GM18861 (cell line): Measurements from ENCODE around the gene DCLK1.
"Not testable (repeated sequence)": the region's sequence is repeated elsewhere in the genome, so short reads cannot be mapped to it uniquely, and the experiment has no call there.

Experiments used
- ATAC-seq: cut with Tn5 transposase; IDR thresholded peaks from one replicate; pipeline ENCODE4 v1.9.1; 2021; ENCODE audit not compliant: unreplicated experiment

Gene DCLK1

GRCh38 chr13:36131931-36132297, 732 bp upstream of the DCLK1 start:
- ATAC-seq = no peak

- no peak for ATAC-seq
Observed at GRCh38 chr13:36130552-36131221, 495 bp downstream of the DCLK1 start.

- no peak for ATAC-seq
Observed at GRCh38 chr13:36130193-36130551, 1.0 kb downstream of the DCLK1 start.

- ATAC-seq = no peak
Observed at GRCh38 chr13:36129539-36129938, 1.6 kb downstream of the DCLK1 start.

GRCh38 chr13:36126491-36126890, 4.7 kb downstream of the DCLK1 start:
- no peak for ATAC-seq

GRCh38 chr13:36125841-36126240, 5.3 kb downstream of the DCLK1 start:
- no peak for ATAC-seq

- ATAC-seq = no peak
Observed at GRCh38 chr13:36124236-36124822, 6.9 kb downstream of the DCLK1 start.

- ATAC-seq = no peak
Observed at GRCh38 chr13:36115306-36115705, 15.9 kb downstream of the DCLK1 start.

- ATAC-seq = no peak
Observed at GRCh38 chr13:36114233-36114632, 16.9 kb downstream of the DCLK1 start.

- no peak for ATAC-seq
Observed at GRCh38 chr13:36108954-36109353, 22.2 kb downstream of the DCLK1 start.

- no peak for ATAC-seq
Observed at GRCh38 chr13:36108342-36108741, 22.8 kb downstream of the DCLK1 start.

- ATAC-seq = no peak
Observed at GRCh38 chr13:36107521-36107920, 23.7 kb downstream of the DCLK1 start.

- ATAC-seq = no peak
Observed at GRCh38 chr13:36105726-36106125, 25.5 kb downstream of the DCLK1 start.

- ATAC-seq = no peak
Observed at GRCh38 chr13:36102721-36103120, 28.5 kb downstream of the DCLK1 start.

GRCh38 chr13:36101907-36102306, 29.3 kb downstream of the DCLK1 start:
- not testable (repeated sequence) for ATAC-seq

- no peak for ATAC-seq
Observed at GRCh38 chr13:36101157-36101556, 30.0 kb downstream of the DCLK1 start.

- ATAC-seq = no peak
Observed at GRCh38 chr13:36098080-36098479, 33.1 kb downstream of the DCLK1 start.

GRCh38 chr13:36096461-36097416, 34.4 kb downstream of the DCLK1 start:
- ATAC-seq = no peak

GRCh38 chr13:36094478-36094877, 36.7 kb downstream of the DCLK1 start:
- ATAC-seq = no peak

- no peak for ATAC-seq
Observed at GRCh38 chr13:36090592-36090991, 40.6 kb downstream of the DCLK1 start.

- no peak for ATAC-seq
Observed at GRCh38 chr13:36089130-36089647, 42.0 kb downstream of the DCLK1 start.

- no peak for ATAC-seq
Observed at GRCh38 chr13:36088463-36088862, 42.7 kb downstream of the DCLK1 start.
